Eye (tissue), 1 donor: ENCODE data around the gene TOM1L2.
"Not testable (repeated sequence)": the region's sequence is repeated elsewhere in the genome, so short reads cannot be mapped to it uniquely, and the experiment has no call there.

ENCODE experiments used
- DNase-seq: peaks from one replicate; pipeline ENCODE4 v3.0.0-alpha.2; 2015

TOM1L2 gene

DNA sequence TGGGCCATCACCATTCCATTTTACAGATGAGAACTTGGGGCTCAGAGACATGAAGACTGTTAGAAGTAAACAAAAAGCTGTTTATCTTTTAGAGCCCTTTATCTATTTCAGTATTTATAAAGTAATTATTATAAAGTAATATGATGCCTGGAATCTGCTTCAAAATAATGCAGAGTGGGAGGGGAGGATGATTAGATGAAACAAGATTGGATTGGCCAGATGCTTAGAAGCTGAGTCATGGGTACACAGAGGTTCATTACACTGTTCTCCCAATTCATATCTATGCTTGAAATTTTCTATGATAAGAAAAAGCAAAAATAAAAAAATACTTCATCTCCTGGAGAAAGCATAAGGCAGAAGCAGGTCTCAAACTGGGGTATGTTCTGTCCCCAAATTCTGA lies 29.4 kb downstream of the TOM1L2 start:
- DNase-seq, result no peak

DNA sequence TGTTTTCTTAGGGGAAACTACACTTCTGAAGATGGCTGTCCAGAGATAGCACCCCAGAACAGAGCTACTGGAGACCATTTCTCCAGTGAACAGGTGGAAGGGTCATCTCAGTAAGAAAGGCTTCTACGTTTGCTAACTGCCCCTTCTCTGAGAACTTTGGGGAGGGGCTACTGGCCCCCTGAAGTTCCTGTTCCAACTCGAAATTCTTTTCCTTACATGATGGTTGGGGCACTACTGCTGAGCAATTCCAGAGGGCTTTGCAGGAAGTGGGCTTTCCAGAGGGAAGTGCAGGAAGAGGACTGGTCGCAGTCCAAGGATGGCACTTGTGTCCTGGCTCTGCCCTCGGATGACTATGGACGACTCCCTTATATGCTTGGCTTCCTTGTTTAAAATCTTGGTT lies 31.2 kb downstream of the TOM1L2 start:
- no peak for DNase-seq

GRCh38 chr17:17940441-17940911 lies 31.7 kb downstream of the TOM1L2 start:
- DNase-seq, result peak; percentile 76

DNA sequence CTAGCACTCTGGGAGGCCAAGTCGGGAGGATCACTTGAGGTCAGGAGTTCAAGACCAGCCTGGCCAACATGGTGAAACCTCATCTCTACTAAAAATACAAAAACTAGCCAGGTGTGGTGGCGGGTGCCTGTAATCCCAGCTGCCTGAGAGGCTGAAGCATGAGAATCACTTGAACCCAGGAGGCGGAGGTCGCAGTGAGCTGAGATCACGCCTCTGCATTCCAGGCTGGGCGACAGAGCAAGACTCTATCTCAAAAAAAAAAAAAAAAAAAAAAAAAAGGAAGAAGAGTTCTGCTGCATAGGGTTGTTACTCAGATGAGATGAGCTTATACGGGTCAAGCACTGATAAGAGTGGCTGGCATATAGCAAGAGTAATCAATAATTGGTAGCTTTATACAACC lies 32.3 kb downstream of the TOM1L2 start:
- not testable (repeated sequence) for DNase-seq

DNA sequence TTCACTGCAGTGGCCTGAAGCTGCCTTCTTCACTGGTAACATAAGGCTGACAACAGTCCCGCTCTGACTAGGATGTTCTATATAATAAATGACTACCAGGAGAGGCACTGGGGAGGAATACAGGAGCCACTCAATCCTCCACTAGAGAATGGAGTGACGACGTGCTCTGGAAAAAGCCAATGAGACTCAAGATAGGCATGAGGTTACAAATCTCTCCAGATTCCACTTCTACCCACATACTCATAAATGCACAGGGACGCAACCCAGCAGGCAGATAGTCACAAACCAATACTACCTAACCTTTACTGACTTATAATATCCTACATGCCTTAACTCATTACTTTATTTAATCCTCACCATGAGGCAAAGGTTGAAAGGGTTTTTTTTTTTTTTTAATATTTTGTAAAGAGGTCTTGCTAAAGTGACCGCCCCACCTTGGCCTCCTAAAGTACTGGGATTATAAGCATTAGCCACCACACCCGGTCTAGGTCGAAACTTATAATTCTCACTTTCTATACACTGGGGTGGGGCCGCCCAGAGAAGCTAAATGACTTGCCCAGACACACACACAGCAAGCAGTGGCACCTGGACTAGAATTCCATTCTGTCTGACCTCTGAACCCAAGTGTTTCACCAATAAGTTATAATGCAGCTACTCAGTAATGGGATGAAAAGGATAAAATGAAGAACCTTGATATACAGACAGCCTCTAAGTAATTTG lies 33.7 kb downstream of the TOM1L2 start:
- DNase-seq, result no peak

- DNase-seq, result no peak
Measured at GRCh38 chr17:17937958-17938357, 34.2 kb downstream of the TOM1L2 start.

GRCh38 chr17:17937201-17937853 lies 34.9 kb downstream of the TOM1L2 start:
- DNase-seq, result peak; percentile 54

GRCh38 chr17:17935321-17936271 lies 36.6 kb downstream of the TOM1L2 start:
- peak; percentile 43 for DNase-seq

GRCh38 chr17:17934806-17935205 lies 37.4 kb downstream of the TOM1L2 start:
- DNase-seq, result peak; percentile 63

DNA sequence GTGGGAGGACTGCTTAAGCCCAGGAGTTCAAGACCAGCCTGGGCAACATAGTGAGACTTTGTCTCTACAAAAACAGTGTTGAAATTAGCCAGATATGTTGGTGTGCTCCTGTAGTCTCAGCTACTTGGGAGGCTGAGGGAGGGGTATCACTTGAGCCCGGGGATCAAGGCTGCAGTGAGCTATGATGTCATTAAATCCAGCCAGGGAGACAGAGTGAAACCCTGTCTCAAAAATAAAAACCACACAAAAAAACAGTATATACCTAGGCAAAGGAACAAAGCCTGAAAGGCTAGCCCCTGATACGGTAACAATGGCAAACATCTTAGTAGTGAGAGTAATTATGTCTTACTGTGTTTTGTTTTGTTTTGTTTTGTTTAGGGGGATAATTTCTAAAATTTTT lies 38.0 kb downstream of the TOM1L2 start:
- DNase-seq, result no peak

DNA sequence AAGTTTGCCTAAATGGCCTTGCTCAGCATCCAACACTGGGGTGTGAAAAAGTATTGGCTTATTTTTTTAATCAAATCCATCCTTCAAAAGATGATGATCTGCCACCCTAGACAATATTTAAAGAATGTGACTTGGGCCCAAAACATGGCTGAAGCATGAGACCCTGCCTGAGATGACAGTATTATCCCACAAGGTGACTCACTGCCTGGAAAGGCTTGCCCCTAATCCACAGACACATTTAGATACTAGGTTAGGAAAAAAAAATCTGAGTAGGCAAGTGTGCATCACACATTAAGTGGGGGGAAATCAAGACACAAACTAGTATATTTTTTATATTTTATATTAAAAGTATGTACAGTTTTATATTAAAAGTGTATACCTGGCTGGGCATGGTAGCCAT lies 38.4 kb downstream of the TOM1L2 start:
- DNase-seq, result no peak

DNA sequence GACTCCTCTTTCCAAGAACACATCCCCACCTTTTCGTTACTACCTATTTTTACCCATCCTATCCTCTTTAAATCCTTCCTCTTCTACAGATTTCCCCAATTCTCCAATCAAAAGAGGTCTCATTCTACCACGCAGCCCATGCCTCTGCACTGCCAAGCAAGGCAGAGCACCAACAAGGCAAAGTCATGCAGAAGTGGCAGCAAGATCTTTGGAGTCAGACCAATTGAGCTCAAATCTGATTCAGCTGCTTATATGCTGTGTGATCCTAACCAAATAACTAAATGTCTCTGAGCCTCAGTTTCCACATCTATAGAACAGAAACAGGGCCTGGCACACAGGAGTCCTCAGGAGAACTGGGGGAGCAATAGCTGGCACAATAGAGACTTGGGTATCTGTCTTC lies 41.0 kb downstream of the TOM1L2 start:
- no peak for DNase-seq

DNA sequence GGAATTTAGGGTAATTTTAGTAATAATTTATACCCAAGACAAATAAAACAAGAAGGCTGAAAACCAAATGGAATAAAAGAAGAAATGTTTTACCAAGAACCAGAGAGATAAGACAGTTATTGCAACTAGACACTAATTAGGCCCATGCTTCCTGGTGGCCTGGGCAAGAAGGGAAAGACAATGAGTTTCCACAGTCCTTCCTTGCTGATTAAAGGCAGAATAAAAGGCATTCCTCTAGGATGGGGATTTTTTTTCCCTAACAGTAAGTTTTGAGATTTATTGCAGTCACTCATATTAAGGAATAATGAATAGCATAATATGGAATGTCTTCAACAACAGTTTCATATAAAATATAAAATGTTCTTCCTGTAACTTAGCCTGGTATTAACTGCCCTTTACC lies 41.5 kb downstream of the TOM1L2 start:
- DNase-seq, result no peak

DNA sequence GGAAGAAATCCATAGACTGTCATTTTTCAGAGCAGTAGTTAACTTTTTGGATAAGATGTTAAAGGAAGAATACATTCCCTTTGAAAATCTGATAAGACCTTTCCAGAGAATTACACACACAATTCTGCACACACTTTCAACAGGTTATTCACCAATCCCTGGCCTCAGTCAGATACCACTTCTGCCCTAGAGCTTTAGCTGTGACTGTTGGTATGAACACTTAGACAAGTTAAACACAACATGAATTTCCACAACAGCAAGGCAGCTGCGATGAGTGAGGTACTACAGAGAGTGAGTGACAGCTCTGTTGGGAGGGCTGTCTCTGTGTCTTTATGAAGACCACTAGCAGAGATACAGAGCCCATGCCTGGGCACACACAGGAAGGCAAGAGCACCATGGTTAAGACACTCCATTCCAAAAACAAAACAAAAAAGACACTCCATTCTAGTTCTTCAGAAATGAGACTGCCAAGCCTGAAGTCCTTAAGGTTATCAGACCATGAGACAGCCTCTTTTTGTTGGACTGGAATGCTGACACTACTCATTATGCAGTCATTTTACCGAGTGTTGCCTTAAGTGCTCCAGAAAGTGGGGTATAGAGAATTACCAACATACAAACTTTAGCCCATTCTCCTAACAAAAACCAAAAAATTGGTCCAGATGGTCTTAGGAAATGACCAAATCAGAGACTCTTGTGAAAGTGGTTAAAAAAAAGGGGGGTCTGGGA lies 42.4 kb downstream of the TOM1L2 start:
- no peak for DNase-seq

GRCh38 chr17:17928398-17929287 lies 43.6 kb downstream of the TOM1L2 start:
- DNase-seq, result peak; percentile 61

- no peak for DNase-seq
Measured at GRCh38 chr17:17926840-17927449, 45.3 kb downstream of the TOM1L2 start.

- no peak for DNase-seq
Measured at GRCh38 chr17:17926036-17926435, 46.2 kb downstream of the TOM1L2 start.

DNA sequence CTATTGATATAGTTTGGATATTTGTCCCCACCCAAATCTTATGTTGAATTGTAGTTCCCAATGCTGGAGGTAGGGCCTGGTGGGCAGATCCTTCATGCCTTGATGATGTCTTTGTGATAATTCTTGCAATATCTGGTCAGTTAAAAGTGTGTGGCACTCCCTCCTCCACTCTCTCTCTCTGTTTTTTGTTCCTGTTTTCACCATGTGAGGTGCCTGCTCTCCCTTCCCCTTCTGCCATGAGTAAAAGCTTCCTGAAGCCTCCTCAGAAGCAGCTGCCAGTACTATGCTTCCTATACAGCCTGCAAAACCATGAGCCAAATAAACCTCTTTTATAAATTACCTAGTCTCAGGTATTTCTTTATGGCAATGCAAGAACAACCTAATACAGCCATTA lies 47.3 kb downstream of the TOM1L2 start:
- DNase-seq, result no peak

DNA sequence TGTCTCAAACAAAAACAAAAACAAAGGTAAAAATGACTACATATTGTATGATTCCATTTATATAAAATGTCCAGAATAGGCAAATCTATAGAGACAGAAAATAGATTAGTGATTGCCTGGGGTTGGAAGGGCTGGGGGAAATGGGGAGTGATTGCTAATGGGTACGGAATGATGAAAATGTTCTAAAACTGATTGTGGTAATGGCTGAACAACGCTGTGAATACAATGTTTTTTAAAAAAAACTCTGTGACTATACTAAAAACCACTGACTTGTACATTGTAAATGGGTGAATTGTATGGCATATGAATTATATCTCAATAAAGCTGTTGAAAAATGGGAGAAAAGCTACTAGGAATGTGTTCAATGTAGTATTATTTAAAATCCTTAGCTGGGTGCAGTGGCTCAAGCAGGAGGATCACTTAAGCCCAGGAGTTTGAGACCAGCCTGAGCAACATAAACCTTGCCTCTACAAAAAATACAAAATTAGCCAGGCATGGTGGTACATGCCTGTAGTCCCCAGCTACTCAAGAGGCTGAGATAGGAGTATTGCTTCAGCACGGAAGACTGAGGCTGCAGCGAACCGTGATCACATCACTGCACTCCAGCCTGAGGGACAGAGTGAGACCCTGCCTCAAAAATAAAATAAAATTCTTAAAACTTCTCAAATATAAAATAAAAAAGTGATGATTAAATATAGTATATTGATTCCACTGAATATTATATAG lies 47.9 kb downstream of the TOM1L2 start:
- no peak for DNase-seq

DNA sequence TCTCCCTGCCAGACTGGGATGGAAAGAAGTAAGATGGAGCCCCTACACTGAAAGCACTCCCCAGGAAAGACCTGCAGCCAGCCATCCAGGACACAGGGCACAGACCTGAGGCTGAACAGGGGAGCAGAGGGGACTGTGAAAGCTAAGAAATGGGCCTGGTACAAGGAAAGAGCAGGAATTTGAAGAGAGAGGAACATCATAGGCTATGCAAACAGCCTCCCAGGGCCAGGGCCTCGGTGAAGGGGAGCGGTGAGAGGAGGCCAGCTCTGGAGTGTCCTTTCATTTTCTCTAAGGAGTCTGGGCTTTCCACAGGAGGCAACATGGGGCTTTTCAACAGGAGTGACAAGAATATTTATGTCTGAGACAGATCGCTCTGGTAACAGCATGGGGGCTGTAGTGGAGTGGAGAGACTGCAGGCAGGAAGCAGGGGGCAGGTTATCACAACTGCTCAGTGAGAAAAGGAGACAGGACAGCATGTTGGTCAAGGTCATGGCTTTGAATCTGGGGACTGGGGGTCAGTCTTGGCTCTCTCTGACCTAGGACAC lies 50.1 kb downstream of the TOM1L2 start:
- peak; percentile 51 for DNase-seq
